A549 (cell line): Measurements from ENCODE around the gene GLCE.

Experiments used
- BHLHE40 ChIP-seq: IDR thresholded peaks from 2 replicates; pipeline ENCODE4 v1.6.1; 2012; ENCODE audit warnings: low read depth, low read length, inconsistent platforms
- CBX2 ChIP-seq: fragments of 200-600 bp; sonication (generic); IDR thresholded peaks from 2 replicates; pipeline ENCODE4 v1.6.1; 2016; ENCODE audit warnings: low read depth, mild to moderate bottlenecking, borderline replicate concordance
- CTCF ChIP-seq: fragments of >200 bp; sonication (Bioruptor Twin); formaldehyde crosslinking; IDR thresholded peaks from 3 replicates; pipeline ENCODE4 v1.5.1; 2016
- EHF ChIP-seq: fragments of 250-450 bp; sonication (Bioruptor Pico); IDR thresholded peaks from 2 replicates; pipeline ENCODE4 v1.5.0; 2020; ENCODE audit warnings: mild to moderate bottlenecking
- GATA3 ChIP-seq: IDR thresholded peaks from 2 replicates; pipeline ENCODE4 v1.6.1; 2012; ENCODE audit warnings: borderline replicate concordance
- JUNB ChIP-seq: fragments of >200 bp; sonication (Bioruptor Twin); formaldehyde crosslinking; IDR thresholded peaks from 2 replicates; pipeline ENCODE4 v1.6.1; 2016
- KDM5A ChIP-seq: fragments of 200-600 bp; sonication (generic); IDR thresholded peaks from 2 replicates; pipeline ENCODE4 v1.6.1; 2016; ENCODE audit warnings: antibody characterized with exemption, mild to moderate bottlenecking
- MYC ChIP-seq: IDR thresholded peaks from 2 replicates; pipeline ENCODE4 v1.6.1; 2012; ENCODE audit warnings: mild to moderate bottlenecking, inconsistent platforms, low read length, improper control_type of control experiment, borderline replicate concordance
- RAD21 ChIP-seq, 2 experiments: fragments of >200 bp in 1 of 2; sonication (Bioruptor Twin) in 1 of 2; formaldehyde crosslinking in 1 of 2; IDR thresholded peaks in 1 of 2; conservative IDR thresholded peaks in 1 of 2; 2 replicates in 1 of 2; 3 replicates in 1 of 2; pipeline ENCODE4 v1.6.1; 2012 to 2018; ENCODE audit warnings: inconsistent platforms in 1 of 2
- REST ChIP-seq: fragments of 200-600 bp; sonication (generic); IDR thresholded peaks from 2 replicates; pipeline ENCODE4 v1.6.1; 2016; ENCODE audit warnings: antibody characterized with exemption, mild to moderate bottlenecking, moderate library complexity
- RNF2 ChIP-seq: fragments of 200-600 bp; sonication (generic); IDR thresholded peaks from 2 replicates; pipeline ENCODE4 v1.6.1; 2016; ENCODE audit warnings: low read depth, mild to moderate bottlenecking, antibody characterized with exemption, moderate library complexity, borderline replicate concordance
- SREBF2 ChIP-seq: fragments of 450-650 bp; IDR thresholded peaks from 2 replicates; pipeline ENCODE4 v1.6.1; 2014; ENCODE audit warnings: mild to moderate bottlenecking, moderate library complexity
- ZNF302 ChIP-seq: fragments of 250-450 bp; sonication (Bioruptor Pico); IDR thresholded peaks from 2 replicates; pipeline ENCODE4 v1.9.0; 2021; ENCODE audit warnings: inconsistent platforms, mild to moderate bottlenecking, moderate library complexity

- TF ChIP-seq KDM5A: no peak
- TF ChIP-seq RAD21 (conservative IDR thresholded peaks at IDR 0.05 in 1 of 2, IDR thresholded peaks at IDR 0.05 in 1 of 2): no peak
- no peak for TF ChIP-seq ZNF302
- TF ChIP-seq REST: no peak
- no peak for TF ChIP-seq CTCF
- no peak for TF ChIP-seq SREBF2
- no peak for TF ChIP-seq MYC
- no peak for TF ChIP-seq CBX2
- TF ChIP-seq RNF2: no peak
- no peak for TF ChIP-seq GATA3
- TF ChIP-seq JUNB: no peak
- no peak for TF ChIP-seq BHLHE40
- no peak for TF ChIP-seq EHF (CRISPR knock-in tag)
Measured at GRCh38 chr15:69313432-69314000, 153.1 kb downstream of the GLCE start.
